ENCODE data around the gene KIF1B. TPM values are rescaled to one million over a fixed set of nuclear protein-coding genes. Genes with fewer than 3 reads are reported as not detected.

KIF1B gene
- total and polyA plus RNA-seq, 2 donors from 2014 or later, result 8.0 to 46.4 TPM

DNA sequence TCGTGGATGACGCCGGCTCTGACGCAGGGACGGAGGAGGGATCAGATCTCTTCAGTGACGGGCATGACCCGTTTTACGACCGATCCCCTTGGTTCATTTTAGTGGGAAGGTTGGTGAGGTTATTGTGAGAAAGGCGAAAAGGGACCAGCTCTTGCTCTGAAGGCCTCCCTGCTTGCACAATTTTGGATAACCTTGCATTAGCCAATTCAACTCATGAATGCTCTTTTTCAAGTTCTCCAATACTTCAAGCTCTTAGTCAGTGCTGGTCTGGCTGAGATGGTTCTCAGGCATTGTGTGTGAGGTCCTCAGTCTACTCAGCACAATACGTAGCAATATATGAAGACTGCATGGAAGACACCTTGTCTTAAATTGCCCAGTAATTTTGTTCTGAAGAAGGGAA lies 115.9 kb downstream of the KIF1B start:
- Histone ChIP-seq H3K27ac (ENCODE audit: low read depth in 2 of 2, low read length in 2 of 2) (no peak overlapping the region), H3K9me3 (ENCODE audit: control insufficient read depth in 2 of 3, insufficient read depth in 1 of 3, low read length in 3 of 3) (no peaks in the 10 kb centered on the region), H3K36me3 (ENCODE audit: control insufficient read depth in 2 of 3, insufficient read depth in 3 of 3, low read length in 3 of 3) (peaks cover 0 to 49% (median 28%) of the 10 kb centered on the region in 3 donors), H3K4me1 (ENCODE audit: control insufficient read depth in 2 of 3, insufficient read depth in 2 of 3, low read depth in 1 of 3, low read length in 3 of 3) (no peaks in the 10 kb centered on the region), H3K4me3 (ENCODE audit: low read length in 3 of 3) (no peak overlapping the region), H3K9ac (ENCODE audit: low read length in 3 of 3) (no peak overlapping the region), H3K27me3 (ENCODE audit: control insufficient read depth, insufficient read depth, low read length) (no peaks in the 10 kb centered on the region)
- FAIRE-seq (no peak), DNase-seq (no peak)
- TF ChIP-seq, protein P1, sequence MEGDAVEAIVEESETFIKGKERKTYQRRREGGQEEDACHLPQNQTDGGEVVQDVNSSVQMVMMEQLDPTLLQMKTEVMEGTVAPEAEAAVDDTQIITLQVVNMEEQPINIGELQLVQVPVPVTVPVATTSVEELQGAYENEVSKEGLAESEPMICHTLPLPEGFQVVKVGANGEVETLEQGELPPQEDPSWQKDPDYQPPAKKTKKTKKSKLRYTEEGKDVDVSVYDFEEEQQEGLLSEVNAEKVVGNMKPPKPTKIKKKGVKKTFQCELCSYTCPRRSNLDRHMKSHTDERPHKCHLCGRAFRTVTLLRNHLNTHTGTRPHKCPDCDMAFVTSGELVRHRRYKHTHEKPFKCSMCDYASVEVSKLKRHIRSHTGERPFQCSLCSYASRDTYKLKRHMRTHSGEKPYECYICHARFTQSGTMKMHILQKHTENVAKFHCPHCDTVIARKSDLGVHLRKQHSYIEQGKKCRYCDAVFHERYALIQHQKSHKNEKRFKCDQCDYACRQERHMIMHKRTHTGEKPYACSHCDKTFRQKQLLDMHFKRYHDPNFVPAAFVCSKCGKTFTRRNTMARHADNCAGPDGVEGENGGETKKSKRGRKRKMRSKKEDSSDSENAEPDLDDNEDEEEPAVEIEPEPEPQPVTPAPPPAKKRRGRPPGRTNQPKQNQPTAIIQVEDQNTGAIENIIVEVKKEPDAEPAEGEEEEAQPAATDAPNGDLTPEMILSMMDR (IDR thresholded peaks at IDR 0.05; ENCODE audit: borderline replicate concordance, extremely low read depth, insufficient read depth), result no peak
- intact Hi-C loops (cut with DNase I), result no loop called here

DNA sequence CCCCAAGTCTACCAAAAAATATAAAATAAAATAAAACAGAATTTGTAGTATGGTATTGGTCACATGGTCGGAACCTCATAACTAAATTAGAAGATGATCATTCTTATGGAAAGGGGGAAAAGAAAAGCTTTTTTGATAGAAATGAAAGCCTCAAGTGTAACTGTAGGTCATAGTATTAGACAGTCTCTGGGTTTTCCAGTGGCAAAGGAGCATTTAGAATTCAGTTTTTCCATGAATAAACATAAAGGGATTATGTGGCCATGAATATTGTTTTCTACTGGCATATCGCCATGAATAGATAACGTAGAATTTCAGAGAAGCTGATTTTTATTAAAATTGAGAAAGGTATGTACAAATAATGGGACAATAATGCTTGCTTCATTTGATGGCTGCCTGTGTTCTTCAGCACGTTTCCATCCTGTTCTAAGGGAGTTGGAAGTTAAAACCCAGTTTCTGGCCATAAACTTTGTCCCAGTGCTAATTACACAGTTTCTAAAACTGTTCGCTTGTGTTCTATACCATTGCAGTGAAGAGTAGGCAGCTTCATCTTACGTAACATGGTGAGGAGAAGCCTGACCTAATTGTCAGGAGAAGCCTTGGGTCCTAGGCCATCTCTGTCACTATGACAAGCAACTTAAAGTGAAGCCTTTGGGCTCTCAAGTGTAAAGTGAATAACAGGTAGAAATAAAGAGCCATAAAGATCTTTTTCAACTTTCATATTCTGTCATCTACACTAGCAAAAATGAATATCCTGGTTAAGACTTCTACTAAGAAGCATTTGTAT lies 118.0 kb downstream of the KIF1B start:
- Histone ChIP-seq H3K27ac (ENCODE audit: low read depth in 2 of 2, low read length in 2 of 2) (no peak overlapping the region), H3K4me3 (ENCODE audit: low read length in 3 of 3) (no peak overlapping the region), H3K9ac (ENCODE audit: low read length in 3 of 3) (no peak overlapping the region), H3K9me3 (ENCODE audit: control insufficient read depth in 2 of 3, insufficient read depth in 1 of 3, low read length in 3 of 3) (no peaks in the 10 kb centered on the region), H3K36me3 (ENCODE audit: control insufficient read depth in 2 of 3, insufficient read depth in 3 of 3, low read length in 3 of 3) (peaks cover 0 to 40% (median 18%) of the 10 kb centered on the region in 3 donors), H3K27me3 (ENCODE audit: control insufficient read depth, insufficient read depth, low read length) (no peaks in the 10 kb centered on the region), H3K4me1 (ENCODE audit: control insufficient read depth in 2 of 3, insufficient read depth in 2 of 3, low read depth in 1 of 3, low read length in 3 of 3) (no peaks in the 10 kb centered on the region)
- FAIRE-seq, result no peak
- intact Hi-C loops (cut with DNase I), result no loop called here
- no peak for DNase-seq
- TF ChIP-seq, protein P1 (IDR thresholded peaks at IDR 0.05; ENCODE audit: borderline replicate concordance, extremely low read depth, insufficient read depth), result no peak

DNA sequence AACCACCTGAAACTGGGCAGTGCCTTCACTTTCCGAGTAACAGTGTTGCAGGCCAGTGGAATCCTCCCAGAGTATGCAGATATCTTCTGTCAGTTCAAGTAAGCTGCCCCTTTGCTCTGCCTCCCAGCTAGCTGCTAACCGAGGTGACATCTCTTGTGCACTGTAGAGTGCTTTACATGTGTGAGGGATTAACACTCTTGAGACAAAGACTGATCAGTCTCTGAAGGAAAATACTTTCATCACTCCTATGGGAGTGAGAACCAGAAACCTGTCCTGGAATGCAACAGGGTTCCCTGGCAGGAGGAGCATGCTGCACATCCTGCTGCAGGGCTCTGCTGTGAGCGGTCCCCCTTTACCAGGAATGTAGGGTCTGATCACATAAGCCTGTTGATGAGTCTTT lies 127.1 kb downstream of the KIF1B start:
- no peaks in the 10 kb centered on the region for H3K9me3 ChIP-seq (ENCODE audit: control insufficient read depth in 2 of 3, insufficient read depth in 1 of 3, low read length in 3 of 3)
- TF ChIP-seq, protein P1 (IDR thresholded peaks at IDR 0.05; ENCODE audit: borderline replicate concordance, extremely low read depth, insufficient read depth), result no peak
- no peak overlapping the region for H3K9ac ChIP-seq (ENCODE audit: low read length in 3 of 3)
- H3K4me1 ChIP-seq (ENCODE audit: control insufficient read depth in 2 of 3, insufficient read depth in 2 of 3, low read depth in 1 of 3, low read length in 3 of 3), result no peaks in the 10 kb centered on the region
- DNase-seq (no peak), FAIRE-seq (no peak)
- intact Hi-C loops (cut with DNase I), result no loop called here
- H3K27ac ChIP-seq (ENCODE audit: low read depth in 2 of 2, low read length in 2 of 2), result no peak overlapping the region
- H3K4me3 ChIP-seq (ENCODE audit: low read length in 3 of 3), result no peak overlapping the region
- no peaks in the 10 kb centered on the region for H3K27me3 ChIP-seq (ENCODE audit: control insufficient read depth, insufficient read depth, low read length)
- peaks cover 2 to 51% (median 29%) of the 10 kb centered on the region in 3 donors for H3K36me3 ChIP-seq (ENCODE audit: control insufficient read depth in 2 of 3, insufficient read depth in 3 of 3, low read length in 3 of 3)
